OCI-LY3 (cell line): ENCODE data around the gene GNA12.

Experiments
- CTCF ChIP-seq: fragments of 200-600, 300-600 bp; sonication (generic); IDR thresholded peaks from 2 replicates; pipeline ENCODE4 v1.5.1; 2014; ENCODE audit warnings: antibody characterized with exemption, low read length, low read depth
- EZH2phosphoT487 ChIP-seq: fragments of 200-600 bp; shearing (Covaris generic); IDR thresholded peaks from 2 replicates; pipeline ENCODE4 v1.6.1; 2018; ENCODE audit warnings: antibody characterized with exemption, mixed run types, low read depth

GRCh38 chr7:2709553-2710285 is 134.4 kb downstream of the GNA12 start:
- peak; percentile 78 for TF ChIP-seq CTCF
- TF ChIP-seq EZH2phosphoT487 = no peak
